ENCODE data around the gene SIDT1. TPM values are rescaled to one million over a fixed set of nuclear protein-coding genes. Genes with fewer than 3 reads are reported as not detected.
"Not testable (repeated sequence)": the region's sequence is repeated elsewhere in the genome, so short reads cannot be mapped to it uniquely, and the experiment has no call there.

Gene SIDT1
- polyA plus RNA-seq, 1 donor: 3.8 TPM

- no peak for DNase-seq
Observed at GRCh38 chr3:113634782-113635474, 102.6 kb downstream of the SIDT1 start.

GRCh38 chr3:113636034-113636433 lies 103.7 kb downstream of the SIDT1 start:
- not testable (repeated sequence) for DNase-seq

- no peak for DNase-seq
Observed at GRCh38 chr3:113637756-113638155, 105.4 kb downstream of the SIDT1 start.

- no peak for DNase-seq
Observed at GRCh38 chr3:113638910-113639309, 106.6 kb downstream of the SIDT1 start.

GRCh38 chr3:113643583-113643982 lies 111.2 kb downstream of the SIDT1 start:
- DNase-seq: no peak

GRCh38 chr3:113648524-113648923 lies 116.2 kb downstream of the SIDT1 start:
- no peak for DNase-seq

GRCh38 chr3:113649174-113649845 lies 117.0 kb downstream of the SIDT1 start:
- DNase-seq: no peak

- no peak for DNase-seq
Observed at GRCh38 chr3:113654310-113654709, 122.0 kb downstream of the SIDT1 start.

GRCh38 chr3:113654851-113655250 lies 122.5 kb downstream of the SIDT1 start:
- DNase-seq: no peak

GRCh38 chr3:113658107-113658506 lies 125.8 kb downstream of the SIDT1 start:
- DNase-seq: no peak

GRCh38 chr3:113659101-113659541 lies 126.8 kb downstream of the SIDT1 start:
- DNase-seq: no peak

- no peak for DNase-seq
Observed at GRCh38 chr3:113659996-113660395, 127.6 kb downstream of the SIDT1 start.

GRCh38 chr3:113660458-113660857 lies 128.1 kb downstream of the SIDT1 start:
- DNase-seq: no peak

- no peak for DNase-seq
Observed at GRCh38 chr3:113660896-113661295, 128.5 kb downstream of the SIDT1 start.

- no peak for DNase-seq
Observed at GRCh38 chr3:113662824-113663223, 130.5 kb downstream of the SIDT1 start.

GRCh38 chr3:113663324-113663750 lies 131.0 kb downstream of the SIDT1 start:
- DNase-seq: no peak

- no peak for DNase-seq
Observed at GRCh38 chr3:113663761-113664160, 131.4 kb downstream of the SIDT1 start.

GRCh38 chr3:113664523-113665094 lies 132.3 kb downstream of the SIDT1 start:
- DNase-seq: no peak

GRCh38 chr3:113668015-113668414 lies 135.7 kb downstream of the SIDT1 start:
- DNase-seq: peak; percentile 74

- no peak for DNase-seq
Observed at GRCh38 chr3:113673593-113673992, 141.2 kb downstream of the SIDT1 start.

GRCh38 chr3:113676261-113676660 lies 143.9 kb downstream of the SIDT1 start:
- no peak for DNase-seq

- no peak for DNase-seq
Observed at GRCh38 chr3:113677737-113678136, 145.4 kb downstream of the SIDT1 start.

GRCh38 chr3:113678773-113679172 lies 146.4 kb downstream of the SIDT1 start:
- no peak for DNase-seq
